Heart left ventricle (tissue), 13 donors: ENCODE results near the gene GOLGA6D.

Source experiments
- POLR2A ChIP-seq, 2 donors: fragments of 450-650 bp; IDR thresholded peaks; one replicate each; pipeline ENCODE4 v1.6.1; 2017; ENCODE audit warnings: antibody characterized with exemption in 2 of 2, mild to moderate bottlenecking in 2 of 2, moderate library complexity in 2 of 2
- TF ChIP-seq, protein P1 (sequence below), 12 donors: fragments of 200-600 bp; sonication (generic) in 4 of 12; IDR thresholded peaks; one replicate each; pipeline versions ENCODE4 v1.5.0 to v1.8.0; 2018 to 2022; ENCODE audit warnings: antibody characterized with exemption in 12 of 12, mild to moderate bottlenecking in 5 of 12
- donor health status: ischemic (EF 13 %, LVEDD 7.1; RV severe dilation, severe dysfunction).
- donor health status: DM: no; HTN: yes; CAD: no.
- donor health status: DM: no; HTN: no; CAD: no.
- donor health status: ischemic (EF 25% LVEDD 6.9; RV normal size, moderate dysfunction).
- donor health status: ischemic (EF 25% LVEDD 5.7; RV mildly dilated, moderate dysfunction).
- donor health status: ischemic (EF 35%, LVEDD 5.7; RV mildly dilated, moderate dysfunction).
- donor health status: nonischemic (EF 11% LVEDD 7.7; RV severe dilation, severe dysfunction).
- donor health status: DM: yes; HTN: yes; CAD: no.
- donor health status: PGD.
- donor health status: ischemic (EF 29% LVEDD 5.4; RV normal size, mild dysfunction).
- donor health status: nonischemic (EF 23%, LVEDD 6.1; RV moderate dilation, normal function).

DNA sequence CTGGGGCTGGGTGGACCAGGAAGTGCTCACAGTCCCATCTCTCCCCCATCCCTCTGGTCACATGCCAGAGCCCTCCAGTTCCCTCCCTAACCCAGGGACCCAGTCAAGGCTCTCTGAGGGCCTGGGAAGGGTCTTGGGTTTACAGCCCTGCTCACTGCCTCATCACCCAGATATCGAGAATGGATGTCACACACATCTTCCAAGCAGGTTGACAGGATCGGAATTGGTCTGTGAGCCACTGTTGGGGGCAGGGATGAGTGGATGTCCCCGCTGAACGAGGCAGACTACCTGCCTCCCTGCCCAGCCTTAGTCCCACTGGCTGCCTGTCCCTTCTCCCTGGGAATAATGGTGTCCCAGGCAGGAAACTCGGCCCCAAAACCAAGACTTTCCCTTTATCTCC lies 44.5 kb upstream of the GOLGA6D start:
- TF ChIP-seq, protein P1, sequence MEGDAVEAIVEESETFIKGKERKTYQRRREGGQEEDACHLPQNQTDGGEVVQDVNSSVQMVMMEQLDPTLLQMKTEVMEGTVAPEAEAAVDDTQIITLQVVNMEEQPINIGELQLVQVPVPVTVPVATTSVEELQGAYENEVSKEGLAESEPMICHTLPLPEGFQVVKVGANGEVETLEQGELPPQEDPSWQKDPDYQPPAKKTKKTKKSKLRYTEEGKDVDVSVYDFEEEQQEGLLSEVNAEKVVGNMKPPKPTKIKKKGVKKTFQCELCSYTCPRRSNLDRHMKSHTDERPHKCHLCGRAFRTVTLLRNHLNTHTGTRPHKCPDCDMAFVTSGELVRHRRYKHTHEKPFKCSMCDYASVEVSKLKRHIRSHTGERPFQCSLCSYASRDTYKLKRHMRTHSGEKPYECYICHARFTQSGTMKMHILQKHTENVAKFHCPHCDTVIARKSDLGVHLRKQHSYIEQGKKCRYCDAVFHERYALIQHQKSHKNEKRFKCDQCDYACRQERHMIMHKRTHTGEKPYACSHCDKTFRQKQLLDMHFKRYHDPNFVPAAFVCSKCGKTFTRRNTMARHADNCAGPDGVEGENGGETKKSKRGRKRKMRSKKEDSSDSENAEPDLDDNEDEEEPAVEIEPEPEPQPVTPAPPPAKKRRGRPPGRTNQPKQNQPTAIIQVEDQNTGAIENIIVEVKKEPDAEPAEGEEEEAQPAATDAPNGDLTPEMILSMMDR (IDR thresholded peaks at IDR 0.05) = no peak
- TF ChIP-seq POLR2A (IDR thresholded peaks at IDR 0.05) = no peak
